Activated CD8-positive, alpha-beta memory T cell treated with anti-CD3 and anti-CD28 coated beads, Interleukin-2, amount 10 ng/mL, durations not matched to agents 7 days and 5 days (primary cell): ENCODE data around the gene CCDC186. TPM values are rescaled to one million over a fixed set of nuclear protein-coding genes. Genes with fewer than 3 reads are reported as not detected.
"Not testable (repeated sequence)": the region's sequence is repeated elsewhere in the genome, so short reads cannot be mapped to it uniquely, and the experiment has no call there.

Experiments used
- ATAC-seq: fragments of 150-1000 bp; cut with Tn5 transposase; one replicate; pipeline ENCODE4 v1.10.0; 2021; ENCODE audit warnings: moderate library complexity
- CTCF ChIA-PET: fragments of 350-600 bp; sonication (Branson Sonifier 250); formaldehyde crosslinking; loops from one replicate; lab custom pipeline; 2021; ENCODE audit warnings: antibody characterized with exemption; lab: Charles Lee
- DNase-seq: peaks from one replicate; pipeline ENCODE4 v3.0.0-alpha.2; 2020
- H3K27ac Mint-ChIP-seq: one replicate; pipeline ENCODE4 v1.8.0; 2021; ENCODE audit warnings: mild to moderate bottlenecking, mixed read lengths
- H3K27me3 Mint-ChIP-seq: one replicate; pipeline ENCODE4 v1.8.0; 2021; ENCODE audit warnings: mixed read lengths
- H3K36me3 Mint-ChIP-seq: one replicate; pipeline ENCODE4 v1.8.0; 2021; ENCODE audit warnings: mild to moderate bottlenecking, mixed read lengths
- H3K4me1 Mint-ChIP-seq: one replicate; pipeline ENCODE4 v1.8.0; 2021; ENCODE audit warnings: mixed read lengths
- H3K4me3 Mint-ChIP-seq: one replicate; pipeline ENCODE4 v1.8.0; 2021; ENCODE audit warnings: mild to moderate bottlenecking, moderate library complexity, mixed read lengths
- H3K9me3 Mint-ChIP-seq: one replicate; pipeline ENCODE4 v1.8.0; 2022; ENCODE audit warnings: low read depth, mixed read lengths
- total RNA-seq, 2 experiments: library from RNA; stranded (reverse); gene quantifications; one replicate each; pipeline ENCODE4 v1.2.3, GENCODE V29; 2021

CCDC186 gene
- total RNA-seq, 2 experiments from 2014 or later: 15.3 to 17.9 TPM

- H3K4me3 Mint-ChIP-seq: no peak overlapping the region
- H3K27ac Mint-ChIP-seq: no peak overlapping the region
- peaks cover 50% of the 10 kb centered on the region for H3K36me3 Mint-ChIP-seq
- DNase-seq (no peak), ATAC-seq (no peak)
- H3K27me3 Mint-ChIP-seq: no peaks in the 10 kb centered on the region
- CTCF ChIA-PET: no interaction called here
- H3K4me1 Mint-ChIP-seq: peaks cover 34% of the 10 kb centered on the region
- H3K9me3 Mint-ChIP-seq: peaks cover 5% of the 10 kb centered on the region
Observed at GRCh38 chr10:114168450-114169009, 5.5 kb downstream of the CCDC186 start.

DNA sequence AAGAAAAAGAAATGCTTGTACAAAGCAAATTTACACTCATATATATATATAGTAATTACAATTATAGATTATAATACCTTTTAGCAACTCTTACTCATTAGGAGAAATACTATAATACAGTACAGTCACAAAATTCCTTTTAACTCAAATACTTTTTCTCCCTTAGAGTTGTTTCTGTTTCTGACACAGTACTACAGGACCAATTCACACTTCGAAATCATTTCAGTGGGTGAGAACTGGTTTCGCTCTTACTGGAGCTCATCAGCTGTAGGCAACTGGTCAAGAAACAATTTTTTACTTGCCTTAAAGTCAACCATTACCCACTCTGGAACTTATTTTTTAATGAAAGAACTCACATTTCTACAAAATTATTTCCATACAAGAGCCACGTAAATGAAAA, 6.0 kb downstream of the CCDC186 start:
- CTCF ChIA-PET: no interaction called here
- no peak overlapping the region for H3K27ac Mint-ChIP-seq
- H3K36me3 Mint-ChIP-seq: peaks cover 51% of the 10 kb centered on the region
- H3K9me3 Mint-ChIP-seq: peaks cover 5% of the 10 kb centered on the region
- DNase-seq (no peak), ATAC-seq (no peak)
- no peaks in the 10 kb centered on the region for H3K27me3 Mint-ChIP-seq
- no peak overlapping the region for H3K4me3 Mint-ChIP-seq
- peaks cover 36% of the 10 kb centered on the region for H3K4me1 Mint-ChIP-seq

GRCh38 chr10:114166494-114166893, 7.5 kb downstream of the CCDC186 start:
- Mint-ChIP-seq H3K9me3 (peaks cover 5% of the 10 kb centered on the region), H3K4me3 (no peak overlapping the region), H3K27me3 (no peaks in the 10 kb centered on the region), H3K4me1 (peaks cover 24% of the 10 kb centered on the region), H3K36me3 (peaks cover 54% of the 10 kb centered on the region), H3K27ac (no peak overlapping the region)
- DNase-seq: no peak
- CTCF ChIA-PET: interaction anchor here (0.7 kb wide), 1 partner anchor 196 kb away, joined by 3 read pairs; no protein-coding TSS in a partner anchor
- ATAC-seq: no peak

DNA sequence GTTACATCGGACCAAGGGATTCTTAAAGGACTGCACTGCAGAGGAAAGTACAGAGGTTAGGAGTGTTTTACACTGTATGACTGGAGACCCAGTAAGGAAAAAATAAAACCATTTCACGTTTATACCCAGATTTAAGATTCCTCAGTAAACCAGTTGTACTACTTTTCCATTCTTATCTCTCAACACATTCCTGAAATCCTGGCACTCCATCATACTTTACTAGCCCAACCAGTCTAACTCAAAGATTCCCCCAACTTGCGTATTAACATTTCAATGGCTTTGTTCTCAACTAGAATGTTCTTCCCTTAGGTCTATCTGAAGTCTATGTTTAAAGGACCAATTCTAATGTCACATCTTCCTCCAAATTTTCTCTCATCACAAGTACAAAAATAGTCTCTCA, 8.0 kb downstream of the CCDC186 start:
- H3K4me3 Mint-ChIP-seq: no peak overlapping the region
- peaks cover 5% of the 10 kb centered on the region for H3K9me3 Mint-ChIP-seq
- DNase-seq (no peak), ATAC-seq (no peak)
- CTCF ChIA-PET: interaction anchor here (0.7 kb wide), 1 partner anchor 197 kb away, joined by 3 read pairs; no protein-coding TSS in a partner anchor
- no peak overlapping the region for H3K27ac Mint-ChIP-seq
- peaks cover 55% of the 10 kb centered on the region for H3K36me3 Mint-ChIP-seq
- H3K27me3 Mint-ChIP-seq: no peaks in the 10 kb centered on the region
- peaks cover 24% of the 10 kb centered on the region for H3K4me1 Mint-ChIP-seq

DNA sequence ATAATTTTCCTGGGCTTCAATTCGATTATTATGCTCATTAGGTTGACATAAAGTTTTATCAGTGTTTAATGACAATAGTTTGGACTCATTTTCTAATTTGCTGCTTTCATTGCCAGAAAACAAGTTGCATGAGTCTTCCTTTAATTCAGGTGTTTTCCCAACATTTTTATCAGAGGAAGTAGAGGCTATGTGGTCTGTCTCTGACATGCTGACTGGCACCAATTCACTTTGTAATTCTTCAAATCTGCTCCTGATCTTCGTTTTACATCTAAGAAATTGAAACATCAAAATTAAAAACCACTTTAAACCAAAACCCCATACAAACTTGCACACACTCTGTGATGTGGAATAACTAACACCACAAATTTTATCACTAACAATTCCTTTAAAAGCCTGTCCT, 10.9 kb downstream of the CCDC186 start:
- Mint-ChIP-seq H3K27me3 (no peaks in the 10 kb centered on the region), H3K36me3 (peaks cover 35% of the 10 kb centered on the region), H3K4me3 (no peak overlapping the region), H3K4me1 (peaks cover 14% of the 10 kb centered on the region), H3K27ac (no peak overlapping the region), H3K9me3 (peaks cover 3% of the 10 kb centered on the region)
- DNase-seq (no peak), ATAC-seq (no peak)
- CTCF ChIA-PET: no interaction called here

DNA sequence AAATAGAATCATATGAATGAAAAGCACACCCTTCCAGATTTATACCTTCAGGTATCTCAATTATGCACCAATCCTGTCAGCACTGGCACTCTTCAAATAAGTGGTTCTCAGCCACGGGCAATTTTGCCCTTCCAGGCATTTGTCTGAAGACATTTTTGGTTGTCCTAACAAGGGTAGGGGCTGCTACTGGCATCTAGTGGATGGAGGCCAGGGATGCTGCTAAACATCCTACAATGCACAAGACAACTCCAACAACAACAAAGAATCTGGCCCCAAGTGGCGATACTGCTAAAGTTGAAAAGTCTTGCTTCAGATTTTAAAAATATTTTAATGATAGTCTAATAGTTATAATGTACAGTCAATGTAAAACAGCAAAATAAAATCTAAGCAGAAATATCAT, 16.1 kb downstream of the CCDC186 start:
- CTCF ChIA-PET: no interaction called here
- no peak for DNase-seq
- Mint-ChIP-seq H3K4me1 (peaks cover 2% of the 10 kb centered on the region), H3K27ac (no peak overlapping the region), H3K27me3 (no peaks in the 10 kb centered on the region), H3K9me3 (no peaks in the 10 kb centered on the region), H3K4me3 (no peak overlapping the region), H3K36me3 (peaks cover 25% of the 10 kb centered on the region)
- no peak for ATAC-seq

GRCh38 chr10:114151892-114152291, 22.1 kb downstream of the CCDC186 start:
- no peaks in the 10 kb centered on the region for H3K27me3 Mint-ChIP-seq

DNA sequence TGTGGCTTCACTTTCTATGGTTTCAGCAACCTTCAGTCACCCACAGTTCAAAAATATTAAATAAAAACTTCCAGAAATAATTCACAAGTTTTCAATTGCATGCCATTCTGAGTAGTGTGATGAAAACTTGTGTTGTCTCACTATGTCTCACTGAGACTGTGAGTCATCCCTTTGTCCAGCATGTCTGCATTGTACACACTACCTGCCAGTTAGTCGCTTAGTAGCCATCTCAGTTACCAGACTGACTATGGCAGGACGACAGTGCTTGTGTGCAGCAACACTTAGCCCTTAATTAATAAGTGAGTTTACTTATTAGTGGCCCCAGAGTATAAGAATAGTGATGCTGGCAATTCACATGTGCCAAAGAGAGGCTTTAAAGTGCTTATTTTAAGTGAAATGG, 22.5 kb downstream of the CCDC186 start:
- CTCF ChIA-PET: no interaction called here
- Mint-ChIP-seq H3K4me3 (no peak overlapping the region), H3K36me3 (peaks cover 34% of the 10 kb centered on the region), H3K4me1 (peaks cover 2% of the 10 kb centered on the region), H3K27me3 (no peaks in the 10 kb centered on the region), H3K9me3 (no peaks in the 10 kb centered on the region), H3K27ac (no peak overlapping the region)
- ATAC-seq: no peak
- DNase-seq: no peak

More at GRCh38 chr10:114151892-114152291, 22.1 kb downstream of the CCDC186 start:
- Mint-ChIP-seq H3K4me1 (peaks cover 2% of the 10 kb centered on the region), H3K36me3 (peaks cover 34% of the 10 kb centered on the region), H3K27ac (no peak overlapping the region), H3K9me3 (no peaks in the 10 kb centered on the region), H3K4me3 (no peak overlapping the region)
- DNase-seq: no peak
- ATAC-seq: no peak
- CTCF ChIA-PET: no interaction called here

DNA sequence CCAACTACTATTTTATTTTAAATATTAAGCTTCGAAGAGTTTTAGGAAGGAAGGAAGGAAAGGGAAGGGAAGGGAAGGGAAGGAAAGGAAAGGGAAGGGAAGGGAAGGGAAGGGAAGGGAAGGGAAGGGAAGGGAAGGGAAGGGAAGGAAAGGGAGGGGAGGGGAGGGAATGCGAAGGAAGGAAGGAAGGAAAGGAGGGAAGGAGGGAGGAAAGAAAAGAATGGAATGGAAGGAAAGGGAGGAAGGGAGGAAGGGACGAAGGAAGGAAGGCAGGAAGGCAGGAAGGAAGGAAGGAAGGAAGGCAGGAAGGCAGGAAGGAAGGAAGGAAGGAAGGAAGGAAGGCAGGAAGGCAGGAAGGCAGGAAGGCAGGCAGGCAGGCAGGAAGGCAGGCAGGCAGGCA, 24.5 kb downstream of the CCDC186 start:
- CTCF ChIA-PET, DNase-seq, H3K4me3 Mint-ChIP-seq, H3K9me3 Mint-ChIP-seq, H3K27ac Mint-ChIP-seq, H3K4me1 Mint-ChIP-seq, H3K27me3 Mint-ChIP-seq, ATAC-seq: not testable (repeated sequence)
- peaks cover 34% of the 10 kb centered on the region for H3K36me3 Mint-ChIP-seq

GRCh38 chr10:114143160-114143559, 30.8 kb downstream of the CCDC186 start:
- ATAC-seq (no peak), DNase-seq (no peak)
- Mint-ChIP-seq H3K27me3 (no peaks in the 10 kb centered on the region), H3K9me3 (no peaks in the 10 kb centered on the region), H3K4me1 (no peaks in the 10 kb centered on the region), H3K4me3 (no peak overlapping the region), H3K36me3 (peaks cover 21% of the 10 kb centered on the region), H3K27ac (no peak overlapping the region)
- CTCF ChIA-PET: interaction anchor here (1.1 kb wide), 1 partner anchor 161 kb away, joined by 3 read pairs; no protein-coding TSS in a partner anchor

- H3K4me1 Mint-ChIP-seq: no peaks in the 10 kb centered on the region
- H3K9me3 Mint-ChIP-seq: no peaks in the 10 kb centered on the region
- peaks cover 12% of the 10 kb centered on the region for H3K36me3 Mint-ChIP-seq
- CTCF ChIA-PET: no interaction called here
- H3K4me3 Mint-ChIP-seq: no peak overlapping the region
- DNase-seq: no peak
- no peak for ATAC-seq
- no peaks in the 10 kb centered on the region for H3K27me3 Mint-ChIP-seq
- H3K27ac Mint-ChIP-seq: no peak overlapping the region
Observed at GRCh38 chr10:114142018-114142417, 32.0 kb downstream of the CCDC186 start.

DNA sequence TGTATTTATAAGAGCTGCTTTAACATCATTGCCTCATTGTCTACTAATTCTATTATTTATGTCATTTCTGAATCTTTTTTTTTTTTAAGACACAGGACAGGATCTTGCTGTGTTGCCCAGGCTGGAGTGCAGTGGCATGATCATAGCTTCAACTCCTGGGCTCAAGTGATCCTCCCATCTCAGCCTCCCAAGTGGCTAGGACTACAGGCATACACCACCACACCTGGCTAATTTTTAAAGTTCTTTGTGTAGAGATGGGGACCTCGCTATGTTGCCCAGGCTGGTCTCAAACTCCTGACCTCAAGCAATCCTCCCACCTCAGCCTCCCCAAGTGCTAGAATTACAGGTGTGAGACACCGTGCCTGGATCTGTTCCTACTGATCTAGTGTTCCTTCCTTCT, 33.2 kb downstream of the CCDC186 start:
- H3K4me1 Mint-ChIP-seq, DNase-seq, H3K4me3 Mint-ChIP-seq, H3K27me3 Mint-ChIP-seq, H3K9me3 Mint-ChIP-seq, H3K27ac Mint-ChIP-seq, ATAC-seq, CTCF ChIA-PET: not testable (repeated sequence)
- H3K36me3 Mint-ChIP-seq: peaks cover 14% of the 10 kb centered on the region

- Mint-ChIP-seq H3K4me3 (no peak overlapping the region), H3K4me1 (no peaks in the 10 kb centered on the region), H3K9me3 (no peaks in the 10 kb centered on the region), H3K36me3 (peaks cover 16% of the 10 kb centered on the region), H3K27me3 (no peaks in the 10 kb centered on the region), H3K27ac (no peak overlapping the region)
- CTCF ChIA-PET: no interaction called here
- no peak for DNase-seq
- ATAC-seq: no peak
Observed at GRCh38 chr10:114140036-114140435, 34.0 kb downstream of the CCDC186 start.

GRCh38 chr10:114138581-114138980, 35.4 kb downstream of the CCDC186 start:
- no peak for ATAC-seq
- Mint-ChIP-seq H3K36me3 (peaks cover 24% of the 10 kb centered on the region), H3K27me3 (no peaks in the 10 kb centered on the region), H3K9me3 (no peaks in the 10 kb centered on the region), H3K27ac (no peak overlapping the region), H3K4me1 (no peaks in the 10 kb centered on the region), H3K4me3 (no peak overlapping the region)
- CTCF ChIA-PET: no interaction called here
- DNase-seq: no peak
